HUES48 (cell line): ENCODE measurements around the gene NOPCHAP1.
"Not testable (repeated sequence)": the region's sequence is repeated elsewhere in the genome, so short reads cannot be mapped to it uniquely, and the experiment has no call there.

Experiments
- H3K27ac ChIP-seq: one replicate; pipeline ENCODE4 v1.7.0; 2013; ENCODE audit warnings: low read depth, low read length, inconsistent platforms
- H3K27me3 ChIP-seq: 2 replicates; pipeline ENCODE4 v1.6.1; 2013; ENCODE audit warnings: mild to moderate bottlenecking, low read length; ENCODE audit not compliant: control insufficient read depth, insufficient read depth
- H3K36me3 ChIP-seq: 2 replicates; pipeline ENCODE4 v1.6.1; 2013; ENCODE audit warnings: low read length; ENCODE audit not compliant: control insufficient read depth, insufficient read depth
- H3K4me1 ChIP-seq: 2 replicates; pipeline ENCODE4 v1.6.1; 2013; ENCODE audit warnings: mild to moderate bottlenecking, low read length; ENCODE audit not compliant: control insufficient read depth, insufficient read depth
- H3K4me3 ChIP-seq: 2 replicates; pipeline ENCODE4 v1.5.1; 2013; ENCODE audit warnings: mild to moderate bottlenecking, low read depth, low read length
- H3K9ac ChIP-seq: 2 replicates; pipeline ENCODE4 v1.6.1; 2013; ENCODE audit warnings: mild to moderate bottlenecking, low read depth, low read length, moderate library complexity
- H3K9me3 ChIP-seq: 2 replicates; pipeline ENCODE4 v1.6.1; 2013; ENCODE audit warnings: low read length; ENCODE audit not compliant: control insufficient read depth, insufficient read depth

The NOPCHAP1 gene

GRCh38 chr12:104966677-104967076 lies 19.4 kb upstream of the NOPCHAP1 start:
- Histone ChIP-seq H3K9ac (no peak overlapping the region), H3K9me3 (no peaks in the 10 kb centered on the region), H3K4me1 (no peaks in the 10 kb centered on the region), H3K4me3 (no peak overlapping the region), H3K27ac (no peak overlapping the region), H3K27me3 (no peaks in the 10 kb centered on the region), H3K36me3 (no peaks in the 10 kb centered on the region)

- Histone ChIP-seq H3K27me3 (no peaks in the 10 kb centered on the region), H3K4me1 (no peaks in the 10 kb centered on the region), H3K9me3 (no peaks in the 10 kb centered on the region), H3K36me3 (no peaks in the 10 kb centered on the region), H3K27ac (no peak overlapping the region), H3K9ac (no peak overlapping the region), H3K4me3 (no peak overlapping the region)
Observed at GRCh38 chr12:104969343-104969742, 16.8 kb upstream of the NOPCHAP1 start.

- H3K9me3 ChIP-seq, result no peaks in the 10 kb centered on the region
- no peaks in the 10 kb centered on the region for H3K27me3 ChIP-seq
- H3K9ac ChIP-seq, result no peak overlapping the region
- no peaks in the 10 kb centered on the region for H3K36me3 ChIP-seq
- no peak overlapping the region for H3K27ac ChIP-seq
- H3K4me3 ChIP-seq, result no peak overlapping the region
- no peaks in the 10 kb centered on the region for H3K4me1 ChIP-seq
Observed at GRCh38 chr12:104971306-104971705, 14.8 kb upstream of the NOPCHAP1 start.

- H3K27me3 ChIP-seq, result no peaks in the 10 kb centered on the region
- no peak overlapping the region for H3K27ac ChIP-seq
- no peak overlapping the region for H3K9ac ChIP-seq
- no peaks in the 10 kb centered on the region for H3K36me3 ChIP-seq
- H3K4me1 ChIP-seq, result no peaks in the 10 kb centered on the region
- no peaks in the 10 kb centered on the region for H3K9me3 ChIP-seq
- no peak overlapping the region for H3K4me3 ChIP-seq
Observed at GRCh38 chr12:104973250-104973649, 12.9 kb upstream of the NOPCHAP1 start.

GRCh38 chr12:104974626-104975290 lies 11.4 kb upstream of the NOPCHAP1 start:
- Histone ChIP-seq H3K27ac (no peak overlapping the region), H3K27me3 (no peaks in the 10 kb centered on the region), H3K9me3 (no peaks in the 10 kb centered on the region), H3K9ac (no peak overlapping the region), H3K4me1 (no peaks in the 10 kb centered on the region), H3K36me3 (no peaks in the 10 kb centered on the region), H3K4me3 (no peak overlapping the region)

- Histone ChIP-seq H3K4me1 (no peaks in the 10 kb centered on the region), H3K36me3 (no peaks in the 10 kb centered on the region), H3K27ac (no peak overlapping the region), H3K27me3 (no peaks in the 10 kb centered on the region), H3K4me3 (no peak overlapping the region), H3K9me3 (no peaks in the 10 kb centered on the region), H3K9ac (no peak overlapping the region)
Observed at GRCh38 chr12:104975587-104976343, 10.4 kb upstream of the NOPCHAP1 start.

- no peaks in the 10 kb centered on the region for H3K27me3 ChIP-seq
- H3K4me3 ChIP-seq, result no peak overlapping the region
- no peaks in the 10 kb centered on the region for H3K4me1 ChIP-seq
- H3K36me3 ChIP-seq, result no peaks in the 10 kb centered on the region
- H3K27ac ChIP-seq, result no peak overlapping the region
- no peak overlapping the region for H3K9ac ChIP-seq
- no peaks in the 10 kb centered on the region for H3K9me3 ChIP-seq
Observed at GRCh38 chr12:104976703-104977102, 9.4 kb upstream of the NOPCHAP1 start.

GRCh38 chr12:104977688-104978087 lies 8.4 kb upstream of the NOPCHAP1 start:
- not testable (repeated sequence) for H3K9ac ChIP-seq, H3K4me3 ChIP-seq, H3K27ac ChIP-seq, H3K36me3 ChIP-seq, H3K4me1 ChIP-seq, H3K27me3 ChIP-seq, H3K9me3 ChIP-seq

GRCh38 chr12:104985206-104985605 lies 910 bp upstream of the NOPCHAP1 start:
- Histone ChIP-seq H3K9ac (no peak overlapping the region), H3K9me3 (no peaks in the 10 kb centered on the region), H3K4me3 (no peak overlapping the region), H3K36me3 (peaks cover 24% of the 10 kb centered on the region), H3K27ac (no peak overlapping the region), H3K4me1 (0 out of 2 replicates have a peak, but pooled peaks cover 6% of the 10 kb centered on the region), H3K27me3 (no peaks in the 10 kb centered on the region)

- Histone ChIP-seq H3K27me3 (no peaks in the 10 kb centered on the region), H3K4me3 (no peak overlapping the region), H3K27ac (no peak overlapping the region), H3K36me3 (peaks cover 77% of the 10 kb centered on the region), H3K4me1 (0 out of 2 replicates have a peak, but pooled peaks cover 6% of the 10 kb centered on the region), H3K9me3 (no peaks in the 10 kb centered on the region), H3K9ac (no peak overlapping the region)
Observed at GRCh38 chr12:104990950-104991349, 4.8 kb downstream of the NOPCHAP1 start.

- H3K36me3 ChIP-seq, result peaks cover 84% of the 10 kb centered on the region
- H3K9me3 ChIP-seq, result no peaks in the 10 kb centered on the region
- H3K27ac ChIP-seq, result no peak overlapping the region
- H3K4me1 ChIP-seq, result 0 out of 2 replicates have a peak, but pooled peaks cover 6% of the 10 kb centered on the region
- no peak overlapping the region for H3K4me3 ChIP-seq
- no peak overlapping the region for H3K9ac ChIP-seq
- H3K27me3 ChIP-seq, result no peaks in the 10 kb centered on the region
Observed at GRCh38 chr12:104991565-104992128, 5.5 kb downstream of the NOPCHAP1 start.
